Upper lobe of right lung (tissue), 1 donor: ENCODE results near the gene LDHD. TPM values are rescaled to one million over a fixed set of nuclear protein-coding genes. Genes with fewer than 3 reads are reported as not detected.
"Not testable (repeated sequence)": the region's sequence is repeated elsewhere in the genome, so short reads cannot be mapped to it uniquely, and the experiment has no call there.

ENCODE experiments used
- ATAC-seq: fragments of 200-7000 bp; cut with Tn5 transposase; one replicate; pipeline ENCODE4 v1.9.1; 2020; ENCODE audit warnings: mild to moderate bottlenecking, moderate library complexity
- DNase-seq: peaks from one replicate; pipeline ENCODE4 v3.0.0-alpha.2; 2020
- H3K27ac ChIP-seq: fragments of 200-600 bp; one replicate; pipeline ENCODE4 v1.8.0; 2022
- H3K27me3 ChIP-seq: fragments of 200-600 bp; one replicate; pipeline ENCODE4 v1.8.0; 2022; ENCODE audit warnings: mild to moderate bottlenecking
- H3K36me3 ChIP-seq: fragments of 200-600 bp; one replicate; pipeline ENCODE4 v1.8.0; 2022
- H3K4me1 ChIP-seq: fragments of 200-600 bp; one replicate; pipeline ENCODE4 v1.8.0; 2022
- H3K4me3 ChIP-seq: fragments of 200-600 bp; one replicate; pipeline ENCODE4 v1.8.0; 2022; ENCODE audit warnings: mild to moderate bottlenecking
- H3K9me3 ChIP-seq: fragments of 200-600 bp; one replicate; pipeline ENCODE4 v1.8.0; 2022
- CTCF ChIP-seq: fragments of 200-600 bp; IDR thresholded peaks from one replicate; pipeline ENCODE4 v1.8.0; 2022; ENCODE audit warnings: antibody characterized with exemption
- intact Hi-C: fragments of 100-400 bp; cut with DNase I; formaldehyde crosslinking; loops from one replicate; pipeline ENCODE4 v1.11.0; 2022
- total RNA-seq: library from RNA; stranded (reverse); fragmentation: NEBNext Ultra II Directional; extraction: Animal tissue kit (Norgen Biotek cat#: 25700); gene quantifications from one replicate; pipeline ENCODE4 v1.2.1, GENCODE V29; 2021
- donor health status: DM: no; HTN: yes; CAD: no; lungs with severe emphysema.

The LDHD gene
- total RNA-seq, 1 donor from 2014 or later = 10.7 TPM

- DNase-seq = no peak
- Histone ChIP-seq H3K9me3 (no peaks in the 10 kb centered on the region), H3K4me3 (no peak overlapping the region), H3K4me1 (peaks cover 25% of the 10 kb centered on the region), H3K27me3 (no peaks in the 10 kb centered on the region), H3K27ac (no peak overlapping the region), H3K36me3 (peaks cover 7% of the 10 kb centered on the region)
- intact Hi-C loops = no loop called here
- no peak for ATAC-seq
- TF ChIP-seq CTCF = no peak
Measured at GRCh38 chr16:75093598-75094540, 22.7 kb downstream of the LDHD start.

GRCh38 chr16:75092777-75093176 lies 23.8 kb downstream of the LDHD start:
- Histone ChIP-seq H3K9me3 (no peaks in the 10 kb centered on the region), H3K4me1 (peaks cover 22% of the 10 kb centered on the region), H3K36me3 (peaks cover 7% of the 10 kb centered on the region), H3K27ac (no peak overlapping the region), H3K4me3 (no peak overlapping the region), H3K27me3 (no peaks in the 10 kb centered on the region)
- DNase-seq (no peak), ATAC-seq (no peak)
- intact Hi-C loops = no loop called here
- TF ChIP-seq CTCF = no peak

GRCh38 chr16:75091619-75092018 lies 25.0 kb downstream of the LDHD start:
- H3K36me3 ChIP-seq, H3K4me3 ChIP-seq, intact Hi-C loops, H3K27ac ChIP-seq, H3K9me3 ChIP-seq, H3K27me3 ChIP-seq, ATAC-seq: not testable (repeated sequence)
- DNase-seq = peak; percentile 26
- H3K4me1 ChIP-seq = peaks cover 25% of the 10 kb centered on the region

GRCh38 chr16:75090899-75091298 lies 25.7 kb downstream of the LDHD start:
- H3K9me3 ChIP-seq, ATAC-seq, H3K4me3 ChIP-seq, intact Hi-C loops, H3K27ac ChIP-seq, H3K27me3 ChIP-seq, H3K36me3 ChIP-seq: not testable (repeated sequence)
- H3K4me1 ChIP-seq = peaks cover 32% of the 10 kb centered on the region
- DNase-seq = peak; percentile 20

- peak; percentile 8 for DNase-seq
- H3K27me3 ChIP-seq = no peaks in the 10 kb centered on the region
- no peaks in the 10 kb centered on the region for H3K9me3 ChIP-seq
- intact Hi-C loops = no loop called here
- ATAC-seq = no peak
- TF ChIP-seq CTCF = no peak
- H3K4me1 ChIP-seq = peaks cover 32% of the 10 kb centered on the region
- no peaks in the 10 kb centered on the region for H3K36me3 ChIP-seq
- H3K27ac ChIP-seq = no peak overlapping the region
- no peak overlapping the region for H3K4me3 ChIP-seq
Measured at GRCh38 chr16:75089486-75090202, 26.9 kb downstream of the LDHD start.

GRCh38 chr16:75088934-75089333 lies 27.6 kb downstream of the LDHD start:
- H3K36me3 ChIP-seq = no peaks in the 10 kb centered on the region
- DNase-seq (peak; percentile 7), ATAC-seq (no peak)
- no peaks in the 10 kb centered on the region for H3K27me3 ChIP-seq
- no peak overlapping the region for H3K4me3 ChIP-seq
- H3K9me3 ChIP-seq = no peaks in the 10 kb centered on the region
- TF ChIP-seq CTCF = no peak
- intact Hi-C loops = no loop called here
- H3K27ac ChIP-seq = no peak overlapping the region
- peaks cover 32% of the 10 kb centered on the region for H3K4me1 ChIP-seq
